Muscle of arm (tissue), 12 donors: ENCODE data around the gene KAT8. TPM values are rescaled to one million over a fixed set of nuclear protein-coding genes. Genes with fewer than 3 reads are reported as not detected.
"Not testable (repeated sequence)": the region's sequence is repeated elsewhere in the genome, so short reads cannot be mapped to it uniquely, and the experiment has no call there.

Source experiments
- DNase-seq: peaks from one replicate; pipeline ENCODE4 v3.0.0-alpha.2; 2013
- polyA plus RNA-seq, 12 donors: library from polyadenylated mRNA; unstranded; fragments of 120-200 nt; gene quantifications; one replicate each; pipeline ENCODE4 v1.2.1, GENCODE V29; 2013; ENCODE audit not compliant: insufficient read length in 12 of 12

KAT8 gene
- polyA plus RNA-seq, 12 donors: 41.5 to 63.1 (median 46.7) TPM; not detected in 1

- DNase-seq: not testable (repeated sequence)
These were observed 16.4 kb upstream of the KAT8 start for GRCh38 chr16:31100876-31101641.

DNA sequence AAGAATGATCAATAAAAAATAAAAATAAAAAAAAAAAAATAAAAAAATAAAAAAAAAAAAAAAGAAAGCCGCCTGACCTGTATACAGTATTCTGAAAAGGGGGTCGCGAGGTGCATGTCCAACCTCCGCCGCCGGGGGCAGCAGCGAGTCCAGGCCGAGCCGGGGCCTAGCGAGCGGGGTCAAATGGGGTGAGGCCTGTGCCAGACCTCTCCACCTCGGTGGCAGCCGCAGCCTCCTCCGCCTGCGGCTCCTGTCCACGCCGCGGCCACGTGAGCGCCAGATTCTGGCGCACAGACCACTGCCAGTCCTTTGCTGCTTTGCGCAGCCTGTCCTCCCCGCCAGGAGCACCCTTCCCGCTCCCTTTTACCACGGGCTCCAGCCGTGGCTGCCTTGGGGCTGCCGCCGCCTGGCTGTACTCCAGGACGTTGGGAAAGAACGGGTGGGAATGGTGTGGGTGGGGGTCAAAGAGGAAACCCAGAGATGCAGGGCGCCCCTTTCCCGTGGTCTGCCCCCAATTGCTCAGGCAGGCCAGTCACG lies 11.7 kb upstream of the KAT8 start:
- no peak for DNase-seq

GRCh38 chr16:31106509-31107464 lies 10.7 kb upstream of the KAT8 start:
- no peak for DNase-seq

GRCh38 chr16:31107465-31107867 lies 10.0 kb upstream of the KAT8 start:
- DNase-seq: no peak

- DNase-seq: peak; percentile 74
These were observed 9.2 kb upstream of the KAT8 start, which contains the start of gene BCKDK for GRCh38 chr16:31108035-31108793. Gene BCKDK, plus strand, starts transcription at chr16:31108386. Its CDS starts 838 bp downstream, at chr16:31109224.

GRCh38 chr16:31108794-31109558 lies 8.5 kb upstream of the KAT8 start:
- DNase-seq: no peak

GRCh38 chr16:31109622-31110021 lies 7.8 kb upstream of the KAT8 start:
- no peak for DNase-seq

GRCh38 chr16:31110106-31111034 lies 7.1 kb upstream of the KAT8 start:
- no peak for DNase-seq

GRCh38 chr16:31111881-31112466 lies 5.5 kb upstream of the KAT8 start:
- no peak for DNase-seq

DNA sequence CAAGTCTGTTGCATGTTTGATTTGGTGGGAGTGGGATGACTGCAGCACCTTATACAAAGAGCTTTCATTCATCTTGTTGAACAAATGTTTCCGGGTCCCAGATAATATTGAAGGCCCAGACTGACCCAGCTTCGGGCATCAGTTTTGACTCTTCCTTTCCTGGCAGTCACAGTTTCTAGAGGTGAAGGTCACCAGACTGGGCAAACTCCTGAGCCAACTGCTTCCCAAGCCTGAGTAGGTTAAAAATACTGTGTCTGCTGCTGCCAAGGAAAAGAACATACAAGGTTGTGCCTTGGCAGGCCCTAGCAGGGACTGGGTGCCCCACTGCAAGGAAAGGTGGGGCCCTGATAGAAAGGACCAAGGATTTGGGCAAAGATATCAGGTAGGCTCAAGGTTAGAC lies 4.8 kb upstream of the KAT8 start:
- no peak for DNase-seq

DNA sequence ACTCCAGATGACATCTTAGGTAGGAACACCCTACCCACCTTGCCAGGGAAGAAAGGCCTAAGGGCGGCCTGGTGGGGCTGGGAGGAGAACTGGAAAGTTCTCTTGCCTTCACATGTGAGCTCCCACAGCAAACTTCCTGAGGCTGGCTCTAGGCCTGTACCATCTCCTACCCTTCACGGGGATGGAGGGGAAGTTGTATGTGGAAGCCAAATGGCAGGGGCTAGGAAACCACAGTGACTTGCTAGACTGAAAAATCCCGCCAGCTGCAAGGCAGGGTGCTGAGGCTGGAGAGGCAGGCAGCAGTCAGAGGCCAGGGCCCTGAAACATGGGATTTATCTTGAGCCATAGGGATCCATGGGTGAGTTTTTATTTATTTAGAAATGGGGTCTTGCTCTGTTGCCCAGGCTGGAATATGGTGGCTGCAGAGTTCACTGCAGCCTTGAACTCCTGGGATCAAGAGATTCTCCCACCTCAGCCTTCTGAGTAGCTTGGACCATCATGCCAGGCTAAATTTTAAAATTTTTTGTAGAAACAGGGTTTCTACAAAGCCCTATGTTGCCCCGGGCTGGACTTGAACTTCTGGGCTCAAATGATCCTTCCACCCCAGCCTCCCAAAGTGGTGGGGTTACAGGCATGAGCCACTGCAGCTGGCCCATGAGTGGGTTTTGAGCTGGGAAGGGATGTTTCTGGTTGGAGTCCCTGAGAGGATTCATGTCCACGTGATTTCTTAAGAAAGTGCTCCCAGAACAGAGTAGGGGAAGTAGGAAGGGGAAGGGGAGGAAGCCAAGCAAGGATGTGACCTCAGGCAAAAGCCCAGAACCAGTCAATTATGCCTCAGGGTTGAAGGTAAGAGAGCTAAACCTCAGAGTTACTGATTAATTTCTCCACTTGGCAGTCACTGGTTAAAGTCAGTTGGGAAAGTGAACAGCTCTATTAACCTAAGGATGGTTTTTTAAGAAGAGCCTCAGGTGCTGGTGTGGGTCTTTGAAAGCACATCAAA lies 4.0 kb upstream of the KAT8 start:
- DNase-seq: no peak

- DNase-seq: no peak
These were observed 3.0 kb upstream of the KAT8 start for GRCh38 chr16:31114468-31114867.

- DNase-seq: no peak
These were observed 1.0 kb downstream of the KAT8 start for GRCh38 chr16:31118223-31119155.

GRCh38 chr16:31120129-31120528 lies 2.7 kb downstream of the KAT8 start:
- DNase-seq: no peak

DNA sequence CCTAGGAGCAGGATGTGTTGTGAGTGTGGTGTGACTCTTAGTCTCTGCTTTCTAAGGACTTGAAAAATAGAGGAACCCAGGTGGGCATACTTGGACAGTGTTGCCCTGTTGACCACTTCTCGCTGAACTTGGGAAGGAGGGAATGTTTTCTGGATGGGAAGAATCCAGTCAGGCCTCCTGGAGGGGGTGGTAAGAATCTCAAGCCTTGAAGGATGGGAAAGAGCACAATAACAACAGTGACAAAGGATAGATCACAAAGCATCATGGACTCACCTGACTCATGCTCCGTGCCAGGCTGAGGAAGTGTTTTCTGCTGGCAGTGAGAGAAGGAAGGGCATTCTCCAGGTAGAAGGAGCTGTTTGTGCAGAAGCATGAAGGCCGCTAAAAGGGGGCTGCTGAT lies 8.4 kb downstream of the KAT8 start:
- DNase-seq: no peak

DNA sequence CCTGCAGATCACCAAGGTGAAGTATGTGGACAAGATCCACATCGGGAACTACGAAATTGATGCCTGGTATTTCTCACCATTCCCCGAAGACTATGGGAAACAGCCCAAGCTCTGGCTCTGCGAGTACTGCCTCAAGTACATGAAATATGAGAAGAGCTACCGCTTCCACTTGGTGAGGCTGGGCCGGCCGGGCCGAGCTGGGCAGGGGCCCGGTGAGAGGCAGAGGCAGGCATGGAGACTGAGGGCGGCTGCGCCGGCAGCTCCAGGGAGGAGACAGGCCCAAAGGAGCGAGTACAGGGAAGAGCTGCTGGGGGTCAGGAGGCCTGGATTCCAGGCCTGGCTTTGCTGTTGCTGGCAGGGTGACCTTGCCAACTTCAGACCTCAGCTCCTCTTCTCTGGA lies 9.7 kb downstream of the KAT8 start:
- no peak for DNase-seq
